A549 (cell line): Measurements from ENCODE around the gene TCF4. TPM values are rescaled to one million over a fixed set of nuclear protein-coding genes. Genes with fewer than 3 reads are reported as not detected.

Source experiments
- ATAC-seq, 2 experiments: fragments of 200-7000 bp in 1 of 2; fragments of >200 bp in 1 of 2; cut with Nextera tagmentation in 1 of 2; cut with Tn5 transposase in 1 of 2; 3 replicates each; pipeline versions ENCODE4 v1.8.0 to v1.9.1; 2018 to 2020; ENCODE audit warnings: mild to moderate bottlenecking in 1 of 2, moderate library complexity in 1 of 2
- CTCF ChIA-PET: fragments of 300-600 bp; sonication (Branson Sonifier 250); formaldehyde crosslinking; extraction: SDS; loops from one replicate; lab custom pipeline; 2021; ENCODE audit warnings: antibody characterized with exemption, inconsistent platforms; lab: Yijun Ruan, JAX
- POLR2A ChIA-PET: fragments of 350-600 bp; formaldehyde crosslinking; extraction: SDS; loops from one replicate; lab custom pipeline; 2021; ENCODE audit warnings: antibody characterized with exemption, inconsistent platforms; lab: Yijun Ruan, JAX
- DNase-seq, 2 experiments: peaks; one replicate each; pipeline versions ENCODE4 v3.0.0 to v3.0.0-alpha.2; 2011 to 2016; ENCODE audit warnings: low read depth in 1 of 2, low spot score in 1 of 2
- FAIRE-seq: peaks from 2 replicates; lab custom pipeline; 2011; peaks lifted over from hg19 to GRCh38; lab: Jason Lieb, UNC
- H3K27ac ChIP-seq, 2 experiments: fragments of >200 bp; sonication (Bioruptor Twin); formaldehyde crosslinking; 3 replicates each; pipeline ENCODE4 v1.5.1; 2016 to 2017
- H3K4me1 ChIP-seq: fragments of >200 bp; sonication (Bioruptor Twin); formaldehyde crosslinking; 3 replicates; pipeline ENCODE4 v1.6.1; 2016
- H3K4me2 ChIP-seq: fragments of >200 bp; sonication (Bioruptor Twin); formaldehyde crosslinking; 3 replicates; pipeline ENCODE4 v1.6.1; 2016
- H3K4me3 ChIP-seq: fragments of >200 bp; sonication (Bioruptor Twin); formaldehyde crosslinking; 3 replicates; pipeline ENCODE4 v1.5.1; 2016
- H3K9me3 ChIP-seq: fragments of >200 bp; sonication (Bioruptor Twin); formaldehyde crosslinking; 3 replicates; pipeline ENCODE4 v1.6.1; 2016
- EHMT2 ChIP-seq: fragments of 200-600 bp; sonication (generic); IDR thresholded peaks from 2 replicates; pipeline ENCODE4 v1.6.1; 2016; ENCODE audit warnings: antibody characterized with exemption, low read depth, mild to moderate bottlenecking, moderate library complexity
- ESRRA ChIP-seq: fragments of 150-350 bp; IDR thresholded peaks from 2 replicates; pipeline ENCODE4 v1.6.1; 2014; ENCODE audit warnings: mild to moderate bottlenecking, low read length, borderline replicate concordance
- FOSB ChIP-seq: fragments of 250-450 bp; sonication (Bioruptor Pico); IDR thresholded peaks from 2 replicates; pipeline ENCODE4 v1.5.0; 2020; ENCODE audit warnings: mild to moderate bottlenecking, moderate library complexity
- FOXS1 ChIP-seq: fragments of 250-450 bp; sonication (Bioruptor Pico); IDR thresholded peaks from 2 replicates; pipeline ENCODE4 v1.5.0; 2020; ENCODE audit warnings: mild to moderate bottlenecking, moderate library complexity
- HOXA7 ChIP-seq: fragments of 250-450 bp; sonication (Bioruptor Pico); IDR thresholded peaks from 2 replicates; pipeline ENCODE4 v1.5.0; 2020; ENCODE audit warnings: mild to moderate bottlenecking, moderate library complexity
- HOXB5 ChIP-seq: fragments of 250-450 bp; sonication (Bioruptor Pico); IDR thresholded peaks from 2 replicates; pipeline ENCODE4 v1.5.0; 2020; ENCODE audit warnings: mild to moderate bottlenecking, moderate library complexity
- JUNB ChIP-seq: fragments of >200 bp; sonication (Bioruptor Twin); formaldehyde crosslinking; IDR thresholded peaks from 2 replicates; pipeline ENCODE4 v1.6.1; 2016
- MAFK ChIP-seq: fragments of 450-650 bp; IDR thresholded peaks from 2 replicates; pipeline ENCODE4 v1.6.1; 2014; ENCODE audit not compliant: partially characterized antibody
- MAZ ChIP-seq: fragments of 150-350 bp; IDR thresholded peaks from 2 replicates; pipeline ENCODE4 v1.6.1; 2014; ENCODE audit warnings: antibody characterized with exemption, low read depth, low read length, borderline replicate concordance
- MYC ChIP-seq: IDR thresholded peaks from 2 replicates; pipeline ENCODE4 v1.6.1; 2012; ENCODE audit warnings: mild to moderate bottlenecking, inconsistent platforms, low read length, improper control_type of control experiment, borderline replicate concordance
- NR3C1 ChIP-seq: fragments of >200 bp; sonication (Bioruptor Twin); formaldehyde crosslinking; IDR thresholded peaks from 3 replicates; pipeline ENCODE4 v1.6.1; 2017
- PHF8 ChIP-seq: fragments of 200-600 bp; sonication (generic); IDR thresholded peaks from 2 replicates; pipeline ENCODE4 v1.6.1; 2016; ENCODE audit warnings: low read depth, mild to moderate bottlenecking, antibody characterized with exemption, moderate library complexity, borderline replicate concordance
- POLR2AphosphoS2 ChIP-seq: conservative IDR thresholded peaks from 2 replicates; pipeline ENCODE4 v1.6.1; 2012; ENCODE audit warnings: low read length, improper control_type of control experiment, inconsistent platforms
- RAD21 ChIP-seq, 2 experiments: fragments of >200 bp in 1 of 2; sonication (Bioruptor Twin) in 1 of 2; formaldehyde crosslinking in 1 of 2; IDR thresholded peaks in 1 of 2; conservative IDR thresholded peaks in 1 of 2; 2 replicates in 1 of 2; 3 replicates in 1 of 2; pipeline ENCODE4 v1.6.1; 2012 to 2018; ENCODE audit warnings: inconsistent platforms in 1 of 2
- ZSCAN20 ChIP-seq: fragments of 250-450 bp; sonication (Bioruptor Pico); IDR thresholded peaks from 2 replicates; pipeline ENCODE4 v1.8.0; 2022; ENCODE audit warnings: mild to moderate bottlenecking, moderate library complexity
- WGBS: methylation state at CpG from one replicate; pipeline ENCODE4 v1.1.6; 2017; ENCODE audit errors: missing lambda C conversion rate; 5-methylcytosine and 5-hydroxymethylcytosine counted together
- polyA plus RNA-seq, 4 experiments: library from polyadenylated mRNA; depleted of rRNA in 3 of 4; stranded (reverse); fragments of >200 nt; fragmentation: RNase III in 1 of 4; extraction: RNeasy Plus Mini Kit Qiagen cat#74134 plus additional on column Dnase treatment in 1 of 4; gene quantifications; 2 replicates in 3 of 4; 3 replicates in 1 of 4; pipeline ENCODE4 v1.2.3, GENCODE V29; 2011 to 2017
- TF ChIP-seq, protein P1 (sequence below): fragments of 200-600 bp; sonication (generic); IDR thresholded peaks from 2 replicates; pipeline ENCODE4 v1.6.1; 2016; ENCODE audit warnings: antibody characterized with exemption, mild to moderate bottlenecking, moderate library complexity
- TF ChIP-seq, protein P2 (sequence below): IDR thresholded peaks from 2 replicates; pipeline ENCODE4 v1.6.1; 2012
- TF ChIP-seq, protein P3 (sequence below): fragments of 450-650 bp; IDR thresholded peaks from 2 replicates; pipeline ENCODE4 v1.6.1; 2014; ENCODE audit warnings: antibody characterized with exemption

Gene TCF4
- polyA plus RNA-seq, 2 of the 4 experiments (the other 2 are of a cell fraction) = 3.0 to 4.0 TPM

DNA sequence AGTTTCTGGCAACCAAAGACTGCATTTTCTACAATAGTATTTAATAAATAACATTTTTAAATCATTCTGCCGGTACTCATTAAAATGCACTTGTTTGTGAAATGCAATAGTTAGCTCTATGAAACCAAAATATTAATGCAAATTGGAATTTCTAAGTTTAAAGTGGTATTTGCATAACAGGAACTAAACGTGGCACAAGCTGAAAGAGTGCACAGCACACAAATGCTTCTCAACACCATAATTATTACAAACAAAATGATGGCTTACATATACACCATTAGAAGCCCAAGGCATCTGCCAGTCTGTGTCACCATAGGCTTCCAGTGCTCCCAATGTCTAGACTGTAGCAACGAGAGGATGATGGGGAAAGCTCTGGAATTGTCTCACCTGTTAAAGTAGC, 280.5 kb downstream of the TCF4 start:
- TF ChIP-seq FOSB (CRISPR knock-in tag) (no peak), NR3C1 (no peak), PHF8 (no peak), FOXS1 (CRISPR knock-in tag) (no peak), EHMT2 (no peak), MAZ (no peak), JUNB (no peak), MAFK (no peak), MYC (no peak), ESRRA (no peak)
- TF ChIP-seq, protein P1, sequence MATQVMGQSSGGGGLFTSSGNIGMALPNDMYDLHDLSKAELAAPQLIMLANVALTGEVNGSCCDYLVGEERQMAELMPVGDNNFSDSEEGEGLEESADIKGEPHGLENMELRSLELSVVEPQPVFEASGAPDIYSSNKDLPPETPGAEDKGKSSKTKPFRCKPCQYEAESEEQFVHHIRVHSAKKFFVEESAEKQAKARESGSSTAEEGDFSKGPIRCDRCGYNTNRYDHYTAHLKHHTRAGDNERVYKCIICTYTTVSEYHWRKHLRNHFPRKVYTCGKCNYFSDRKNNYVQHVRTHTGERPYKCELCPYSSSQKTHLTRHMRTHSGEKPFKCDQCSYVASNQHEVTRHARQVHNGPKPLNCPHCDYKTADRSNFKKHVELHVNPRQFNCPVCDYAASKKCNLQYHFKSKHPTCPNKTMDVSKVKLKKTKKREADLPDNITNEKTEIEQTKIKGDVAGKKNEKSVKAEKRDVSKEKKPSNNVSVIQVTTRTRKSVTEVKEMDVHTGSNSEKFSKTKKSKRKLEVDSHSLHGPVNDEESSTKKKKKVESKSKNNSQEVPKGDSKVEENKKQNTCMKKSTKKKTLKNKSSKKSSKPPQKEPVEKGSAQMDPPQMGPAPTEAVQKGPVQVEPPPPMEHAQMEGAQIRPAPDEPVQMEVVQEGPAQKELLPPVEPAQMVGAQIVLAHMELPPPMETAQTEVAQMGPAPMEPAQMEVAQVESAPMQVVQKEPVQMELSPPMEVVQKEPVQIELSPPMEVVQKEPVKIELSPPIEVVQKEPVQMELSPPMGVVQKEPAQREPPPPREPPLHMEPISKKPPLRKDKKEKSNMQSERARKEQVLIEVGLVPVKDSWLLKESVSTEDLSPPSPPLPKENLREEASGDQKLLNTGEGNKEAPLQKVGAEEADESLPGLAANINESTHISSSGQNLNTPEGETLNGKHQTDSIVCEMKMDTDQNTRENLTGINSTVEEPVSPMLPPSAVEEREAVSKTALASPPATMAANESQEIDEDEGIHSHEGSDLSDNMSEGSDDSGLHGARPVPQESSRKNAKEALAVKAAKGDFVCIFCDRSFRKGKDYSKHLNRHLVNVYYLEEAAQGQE = no peak
- TF ChIP-seq, protein P2, sequence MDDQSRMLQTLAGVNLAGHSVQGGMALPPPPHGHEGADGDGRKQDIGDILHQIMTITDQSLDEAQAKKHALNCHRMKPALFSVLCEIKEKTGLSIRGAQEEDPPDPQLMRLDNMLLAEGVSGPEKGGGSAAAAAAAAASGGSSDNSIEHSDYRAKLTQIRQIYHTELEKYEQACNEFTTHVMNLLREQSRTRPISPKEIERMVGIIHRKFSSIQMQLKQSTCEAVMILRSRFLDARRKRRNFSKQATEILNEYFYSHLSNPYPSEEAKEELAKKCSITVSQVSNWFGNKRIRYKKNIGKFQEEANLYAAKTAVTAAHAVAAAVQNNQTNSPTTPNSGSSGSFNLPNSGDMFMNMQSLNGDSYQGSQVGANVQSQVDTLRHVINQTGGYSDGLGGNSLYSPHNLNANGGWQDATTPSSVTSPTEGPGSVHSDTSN = no peak
- ChIA-PET POLR2A (no interaction called here), CTCF (no interaction called here)
- Histone ChIP-seq H3K9me3 (no peaks in the 10 kb centered on the region), H3K4me1 (no peaks in the 10 kb centered on the region), H3K4me2 (no peak overlapping the region), H3K27ac (no peak overlapping the region), H3K4me3 (no peak overlapping the region)
- ATAC-seq (no peak), FAIRE-seq (no peak), DNase-seq (no peak)
- WGBS = 44% methylated on average over 3 of the region's 3 CpGs

DNA sequence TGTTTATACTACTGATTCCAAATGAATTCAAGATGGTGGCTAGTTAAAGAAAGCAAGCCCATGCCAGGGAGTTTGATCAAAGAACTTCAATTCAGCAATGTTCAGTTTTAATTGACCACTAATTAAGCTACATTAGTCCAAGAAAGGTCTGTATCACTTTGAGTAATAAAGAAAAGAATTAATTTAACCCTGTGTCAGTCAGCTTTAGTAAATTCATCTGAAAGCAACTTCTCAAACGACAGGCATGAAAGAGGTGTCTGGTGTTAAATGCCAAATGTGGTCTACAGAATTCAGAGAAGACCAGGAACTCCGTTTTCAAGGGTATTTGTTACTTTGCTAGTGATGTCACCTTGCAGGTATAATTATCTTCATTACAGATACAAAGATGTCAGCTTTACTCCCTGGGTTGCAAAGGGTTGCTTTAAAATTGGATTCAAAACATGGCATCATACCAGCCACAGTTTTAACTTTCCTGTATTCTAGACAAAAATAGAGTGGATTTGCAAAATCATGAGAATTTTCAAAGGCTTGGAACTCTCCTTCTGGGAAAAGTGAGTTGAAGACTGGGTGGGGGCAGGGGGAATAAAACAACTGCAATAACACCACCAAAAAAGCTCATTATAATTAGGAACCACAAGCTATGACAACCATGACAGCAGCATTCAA, 281.5 kb downstream of the TCF4 start:
- no peak for ATAC-seq
- Histone ChIP-seq H3K4me2 (no peak overlapping the region), H3K4me1 (no peaks in the 10 kb centered on the region), H3K9me3 (no peaks in the 10 kb centered on the region), H3K4me3 (no peak overlapping the region), H3K27ac (no peak overlapping the region)
- ChIA-PET POLR2A (no interaction called here), CTCF (interaction anchor here (1.3 kb wide), 1 partner anchor 11 kb away, joined by 4 read pairs; no protein-coding TSS in a partner anchor)
- no peak for FAIRE-seq
- 27% methylated on average over 2 of the region's 2 CpGs for WGBS
- TF ChIP-seq MAZ = no peak
- TF ChIP-seq, protein P3, sequence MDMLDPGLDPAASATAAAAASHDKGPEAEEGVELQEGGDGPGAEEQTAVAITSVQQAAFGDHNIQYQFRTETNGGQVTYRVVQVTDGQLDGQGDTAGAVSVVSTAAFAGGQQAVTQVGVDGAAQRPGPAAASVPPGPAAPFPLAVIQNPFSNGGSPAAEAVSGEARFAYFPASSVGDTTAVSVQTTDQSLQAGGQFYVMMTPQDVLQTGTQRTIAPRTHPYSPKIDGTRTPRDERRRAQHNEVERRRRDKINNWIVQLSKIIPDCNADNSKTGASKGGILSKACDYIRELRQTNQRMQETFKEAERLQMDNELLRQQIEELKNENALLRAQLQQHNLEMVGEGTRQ = no peak
- TF ChIP-seq ZSCAN20 = no peak
- no peak for TF ChIP-seq EHMT2
- no peak for TF ChIP-seq HOXA7 (CRISPR knock-in tag)
- TF ChIP-seq RAD21 (conservative IDR thresholded peaks at IDR 0.05 in 1 of 2, IDR thresholded peaks at IDR 0.05 in 1 of 2) = no peak
- TF ChIP-seq HOXB5 (CRISPR knock-in tag) = no peak
- TF ChIP-seq POLR2AphosphoS2 = no peak
- no peak for DNase-seq
